IPS-NIHi11 (cell line): ENCODE data around the gene OR13H1.
A peak's percentile ranks its signal among the peaks of the same experiment; 100 is the strongest.
"Not testable (repeated sequence)": the region's sequence is repeated elsewhere in the genome, so short reads cannot be mapped to it uniquely, and the experiment has no call there.

ENCODE experiments used
- DNase-seq: peaks from one replicate; pipeline ENCODE4 v3.0.0; 2012; ENCODE audit warnings: mixed read lengths, low spot score

OR13H1 gene

GRCh38 chrX:131543774-131544173 lies at the start of gene OR13H1:
OR13H1 (plus strand) TSS chrX:131544074; CDS start chrX:131544074, 0 bp downstream.
- DNase-seq, result no peak

- not testable (repeated sequence) for DNase-seq
Observed at GRCh38 chrX:131501556-131501955, 42.3 kb upstream of the OR13H1 start.

- no peak for DNase-seq
Observed at GRCh38 chrX:131513159-131513914, 30.5 kb upstream of the OR13H1 start.

GRCh38 chrX:131521824-131522223 lies 22.1 kb upstream of the OR13H1 start:
- DNase-seq, result no peak

GRCh38 chrX:131544218-131544617 lies 344 bp downstream of the OR13H1 start:
- peak; percentile 5 for DNase-seq

GRCh38 chrX:131549011-131549410 lies 5.1 kb downstream of the OR13H1 start:
- no peak for DNase-seq

- DNase-seq, result not testable (repeated sequence)
Observed at GRCh38 chrX:131552453-131552852, 8.6 kb downstream of the OR13H1 start.

GRCh38 chrX:131558562-131558961 lies 14.7 kb downstream of the OR13H1 start:
- DNase-seq, result no peak

GRCh38 chrX:131564553-131565229 lies 20.8 kb downstream of the OR13H1 start:
- DNase-seq, result no peak

GRCh38 chrX:131565909-131566308 lies 22.0 kb downstream of the OR13H1 start:
- no peak for DNase-seq

- DNase-seq, result no peak
Observed at GRCh38 chrX:131571348-131571747, 27.5 kb downstream of the OR13H1 start.

- DNase-seq, result no peak
Observed at GRCh38 chrX:131572372-131573014, 28.6 kb downstream of the OR13H1 start.

GRCh38 chrX:131577413-131577812 lies 33.5 kb downstream of the OR13H1 start:
- no peak for DNase-seq

- DNase-seq, result no peak
Observed at GRCh38 chrX:131577999-131578734, 34.3 kb downstream of the OR13H1 start.

GRCh38 chrX:131578735-131579367 lies 35.0 kb downstream of the OR13H1 start:
- DNase-seq, result not testable (repeated sequence)

- DNase-seq, result no peak
Observed at GRCh38 chrX:131588995-131589394, 45.1 kb downstream of the OR13H1 start.
